ENCODE results near the gene C21orf58. TPM values are rescaled to one million over a fixed set of nuclear protein-coding genes. Genes with fewer than 3 reads are reported as not detected.

Gene C21orf58
- total RNA-seq, 1 experiment from 2014 or later, result 10.8 TPM

GRCh38 chr21:46334351-46335140 is 10.9 kb upstream of the C21orf58 start:
- no peak overlapping the region for H3K27ac ChIP-seq (ENCODE audit: low read depth, low read length)
- H3K9ac ChIP-seq (ENCODE audit: low read length), result no peak overlapping the region
- H3K4me2 ChIP-seq (ENCODE audit: low read length), result no peak overlapping the region
- no peaks in the 10 kb centered on the region for H3K9me3 ChIP-seq (ENCODE audit: control insufficient read depth in 1 of 2, insufficient read depth in 1 of 2, low read depth in 1 of 2, low read length in 2 of 2)
- no TSS peak for BruUV-seq (replicated peaks)
- ChIA-PET CTCF (interaction anchor here (1.0 kb wide), 1 partner anchor 9 kb away, joined by 3 read pairs; no protein-coding TSS in a partner anchor), POLR2A (interaction anchor here (0.7 kb wide), 1 partner anchor 123 kb away, joined by 3 read pairs; no protein-coding TSS in a partner anchor), RAD21 (ENCODE audit: low non-redundant PET in 1 of 2, low total read pairs in 2 of 2, uncharacterized antibody in 2 of 2, unreplicated experiment in 2 of 2) (no interaction called here)
- H3K27me3 ChIP-seq (ENCODE audit: insufficient read depth, low read length), result no peaks in the 10 kb centered on the region
- peaks cover 49% of the 10 kb centered on the region for H3K79me2 ChIP-seq (ENCODE audit: insufficient read depth, low read length)
- ATAC-seq (no peak), DNase-seq (ENCODE audit: low read depth, low spot score) (no peak)
- no peak overlapping the region for H2AFZ ChIP-seq (ENCODE audit: low read depth, low read length, poor library complexity, severe bottlenecking)
- peaks cover 14 to 39% of the 10 kb centered on the region in 2 experiments; a peak in 3 of 4 replicates for H3K36me3 ChIP-seq (ENCODE audit: control insufficient read depth in 1 of 2, insufficient read depth in 2 of 2, low read length in 2 of 2)
- H3K4me1 ChIP-seq (ENCODE audit: control insufficient read depth in 1 of 2, insufficient read depth in 2 of 2, low read length in 2 of 2), result peaks cover 0 to 8% of the 10 kb centered on the region in 2 experiments; a peak in 2 of 4 replicates
- intact Hi-C loops (cut with micrococcal nuclease), result no loop called here
- no peak overlapping the region for H3K4me3 ChIP-seq (replicated peaks in 1 of 2; ENCODE audit: low read depth in 1 of 2, low read length in 2 of 2)
- no peaks in the 10 kb centered on the region for H3K9me2 ChIP-seq (ENCODE audit: insufficient read depth)
- TF ChIP-seq MAX (IDR thresholded peaks at IDR 0.05) (no peak), EGR1 (IDR thresholded peaks at IDR 0.05; ENCODE audit: low read depth) (no peak), SP1 (IDR thresholded peaks at IDR 0.05; ENCODE audit: low read depth) (no peak), ZNF274 (IDR thresholded peaks at IDR 0.05; ENCODE audit: low read depth, low read length) (no peak), RAD21 (IDR thresholded peaks at IDR 0.05; ENCODE audit: low read depth) (no peak), ELF1 (IDR thresholded peaks at IDR 0.05; ENCODE audit: borderline replicate concordance, low read depth) (no peak), POLR2A (IDR thresholded peaks at IDR 0.05; ENCODE audit: borderline replicate concordance, extremely low read depth, insufficient read depth, insufficient read length) (no peak), SRF (IDR thresholded peaks at IDR 0.05; ENCODE audit: low read depth) (no peak), ZBTB33 (IDR thresholded peaks at IDR 0.05; ENCODE audit: extremely low read depth, insufficient replicate concordance, low read length) (no peak), REST (IDR thresholded peaks at IDR 0.05; ENCODE audit: low read depth) (no peak), JUND (IDR thresholded peaks at IDR 0.05) (no peak), ATF3 (IDR thresholded peaks at IDR 0.05) (no peak)
- H4K20me1 ChIP-seq (ENCODE audit: insufficient read depth), result no peaks in the 10 kb centered on the region
